OCI-LY7 (cell line): ENCODE measurements around the gene LGI2. TPM values are rescaled to one million over a fixed set of nuclear protein-coding genes. Genes with fewer than 3 reads are reported as not detected.

Source experiments
- BruUV-seq: library from RNA; stranded (reverse); fragments of 400-500 nt; replicated peaks from 2 replicates; lab custom pipeline; 2021; lab: Mats Ljungman, UMichigan
- CTCF ChIA-PET: fragments of 300-600 bp; sonication (Branson Sonifier 250); formaldehyde crosslinking; loops from one replicate; lab custom pipeline; 2022; ENCODE audit warnings: antibody characterized with exemption; ENCODE audit not compliant: unreplicated experiment; lab: Charles Lee
- POLR2A ChIA-PET: fragments of 300-600 bp; sonication (Branson Sonifier 250); formaldehyde crosslinking; loops from one replicate; lab custom pipeline; 2022; ENCODE audit warnings: antibody characterized with exemption; lab: Charles Lee
- DNase-seq: peaks from one replicate; pipeline ENCODE4 v3.0.0-alpha.2; 2015; ENCODE audit warnings: low spot score
- H2AFZ ChIP-seq: fragments of 200-600 bp; sonication (generic), shearing (Covaris generic); 2 replicates; pipeline ENCODE4 v1.6.1; 2014; ENCODE audit warnings: mild to moderate bottlenecking, antibody characterized with exemption, low read length, moderate library complexity
- H3K27ac ChIP-seq: fragments of 200-600 bp; sonication (generic); 2 replicates; pipeline ENCODE4 v1.5.1; 2014; ENCODE audit warnings: mixed run types, low read depth, mild to moderate bottlenecking, moderate library complexity, low read length, inconsistent platforms; ENCODE audit not compliant: poor library complexity, severe bottlenecking
- H3K36me3 ChIP-seq: fragments of 200-600 bp; sonication (generic); 2 replicates; pipeline ENCODE4 v1.6.1; 2014; ENCODE audit warnings: mild to moderate bottlenecking, antibody characterized with exemption, low read length, moderate library complexity, mixed read lengths; ENCODE audit not compliant: insufficient read depth
- H3K4me1 ChIP-seq: fragments of 200-600 bp; sonication (generic); 2 replicates; pipeline ENCODE4 v1.5.1; 2014; ENCODE audit warnings: mild to moderate bottlenecking, low read length; ENCODE audit not compliant: insufficient read depth, poor library complexity, severe bottlenecking
- H3K4me2 ChIP-seq: fragments of 200-600 bp; sonication (generic); 2 replicates; pipeline ENCODE4 v1.6.1; 2014; ENCODE audit warnings: mild to moderate bottlenecking, low read length
- H3K4me3 ChIP-seq: fragments of 200-600 bp; sonication (generic); 2 replicates; pipeline ENCODE4 v1.5.1; 2014; ENCODE audit warnings: mild to moderate bottlenecking, low read depth, low read length; ENCODE audit not compliant: poor library complexity, severe bottlenecking
- H3K79me2 ChIP-seq: fragments of 200-600 bp; sonication (generic); 2 replicates; pipeline ENCODE4 v1.6.1; 2016; ENCODE audit warnings: low read depth, mild to moderate bottlenecking, low read length, moderate library complexity, mixed read lengths; ENCODE audit not compliant: insufficient read depth
- H3K9me2 ChIP-seq: fragments of 200-600 bp; sonication (generic); 2 replicates; pipeline ENCODE4 v1.6.1; 2016; ENCODE audit warnings: mild to moderate bottlenecking, low read length, mixed read lengths; ENCODE audit not compliant: insufficient read depth
- H3K9me3 ChIP-seq: fragments of 200-600 bp; sonication (generic); 2 replicates; pipeline ENCODE4 v1.6.1; 2014; ENCODE audit warnings: mild to moderate bottlenecking, mixed run types, low read length, mixed read lengths
- H4K20me1 ChIP-seq: fragments of 200-600 bp; sonication (generic); 2 replicates; pipeline ENCODE4 v1.6.1; 2014; ENCODE audit warnings: mild to moderate bottlenecking, antibody characterized with exemption, low read length, moderate library complexity, mixed read lengths; ENCODE audit not compliant: insufficient read depth
- EZH2phosphoT487 ChIP-seq: fragments of 200-600 bp; sonication (generic); IDR thresholded peaks from 2 replicates; pipeline ENCODE4 v1.6.1; 2018; ENCODE audit warnings: low read depth, borderline replicate concordance, mild to moderate bottlenecking, mixed run types, antibody characterized with exemption, low read length, moderate library complexity, mixed read lengths
- intact Hi-C: fragments of 100-400 bp; cut with micrococcal nuclease; formaldehyde crosslinking; loops from one replicate; pipeline ENCODE4 v1.10.0; 2022; ENCODE audit not compliant: unreplicated experiment
- total RNA-seq, 2 experiments: library from RNA; depleted of rRNA in 1 of 2; stranded (reverse); fragments of >200 nt in 1 of 2; shearing (Covaris generic) in 1 of 2; gene quantifications; 2 replicates each; pipeline ENCODE4 v1.2.3, GENCODE V29; 2014 to 2022
- TF ChIP-seq, protein P1 (sequence below): fragments of 200-600 bp; sonication (generic); conservative IDR thresholded peaks from 2 replicates; pipeline ENCODE4 v1.5.1; 2014; ENCODE audit warnings: mild to moderate bottlenecking, antibody characterized with exemption, low read length, moderate library complexity, mixed read lengths

The LGI2 gene
- total RNA-seq, 2 experiments from 2014 or later: not detected

DNA sequence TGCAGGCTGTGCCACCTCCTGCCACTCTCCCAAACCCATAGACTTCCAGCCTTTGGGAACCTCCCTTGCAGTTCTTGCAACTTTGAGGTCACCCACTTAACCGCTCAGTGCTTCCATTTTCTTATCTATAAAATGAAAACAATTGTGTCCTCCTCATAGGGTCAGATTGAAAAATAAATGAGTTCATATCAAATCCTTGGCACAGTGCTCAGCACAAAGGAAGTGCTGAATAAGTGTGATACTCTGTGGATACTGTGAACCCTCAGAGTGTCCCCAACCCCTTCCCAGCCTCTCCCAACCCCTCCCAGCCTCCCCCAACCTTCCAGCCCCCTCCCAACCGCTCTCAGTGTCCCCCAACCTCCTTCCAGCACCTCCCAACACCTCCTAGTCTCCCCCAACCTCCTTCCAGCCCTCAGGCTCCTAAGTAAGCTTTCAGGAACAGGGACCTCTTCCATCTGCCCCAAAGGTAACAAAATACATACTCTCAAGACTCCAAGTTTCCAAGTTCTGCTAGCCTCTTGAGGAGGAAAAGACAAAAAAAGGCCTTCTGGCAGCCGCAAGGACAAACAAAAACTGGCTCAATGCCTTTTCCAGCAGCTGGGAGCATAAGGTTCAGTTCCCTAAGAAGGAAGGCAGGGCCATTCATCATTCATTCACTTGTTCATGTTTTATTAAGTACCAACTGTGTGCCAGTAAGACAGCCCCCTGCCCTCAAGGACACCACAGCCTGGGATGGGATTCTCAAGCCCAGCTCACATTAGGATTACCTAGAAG, 46.1 kb upstream of the LGI2 start:
- H2AFZ ChIP-seq: no peak overlapping the region
- H3K4me3 ChIP-seq: no peak overlapping the region
- H3K27ac ChIP-seq: no peak overlapping the region
- CTCF ChIA-PET: no interaction called here
- H3K9me3 ChIP-seq: no peaks in the 10 kb centered on the region
- H3K36me3 ChIP-seq: no peaks in the 10 kb centered on the region
- no TSS peak for BruUV-seq
- DNase-seq: no peak
- TF ChIP-seq, protein P1, sequence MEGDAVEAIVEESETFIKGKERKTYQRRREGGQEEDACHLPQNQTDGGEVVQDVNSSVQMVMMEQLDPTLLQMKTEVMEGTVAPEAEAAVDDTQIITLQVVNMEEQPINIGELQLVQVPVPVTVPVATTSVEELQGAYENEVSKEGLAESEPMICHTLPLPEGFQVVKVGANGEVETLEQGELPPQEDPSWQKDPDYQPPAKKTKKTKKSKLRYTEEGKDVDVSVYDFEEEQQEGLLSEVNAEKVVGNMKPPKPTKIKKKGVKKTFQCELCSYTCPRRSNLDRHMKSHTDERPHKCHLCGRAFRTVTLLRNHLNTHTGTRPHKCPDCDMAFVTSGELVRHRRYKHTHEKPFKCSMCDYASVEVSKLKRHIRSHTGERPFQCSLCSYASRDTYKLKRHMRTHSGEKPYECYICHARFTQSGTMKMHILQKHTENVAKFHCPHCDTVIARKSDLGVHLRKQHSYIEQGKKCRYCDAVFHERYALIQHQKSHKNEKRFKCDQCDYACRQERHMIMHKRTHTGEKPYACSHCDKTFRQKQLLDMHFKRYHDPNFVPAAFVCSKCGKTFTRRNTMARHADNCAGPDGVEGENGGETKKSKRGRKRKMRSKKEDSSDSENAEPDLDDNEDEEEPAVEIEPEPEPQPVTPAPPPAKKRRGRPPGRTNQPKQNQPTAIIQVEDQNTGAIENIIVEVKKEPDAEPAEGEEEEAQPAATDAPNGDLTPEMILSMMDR: no peak
- TF ChIP-seq EZH2phosphoT487: no peak
- POLR2A ChIA-PET: interaction anchor here (0.6 to 0.7 kb wide), 3 partner anchors 56 to 1268 kb away, joined by 3 to 4 read pairs (median 3); no protein-coding TSS in a partner anchor
- intact Hi-C loops: no loop called here
- no peaks in the 10 kb centered on the region for H3K9me2 ChIP-seq
- no peaks in the 10 kb centered on the region for H3K4me1 ChIP-seq
- no peak overlapping the region for H3K4me2 ChIP-seq
- no peaks in the 10 kb centered on the region for H4K20me1 ChIP-seq
- H3K79me2 ChIP-seq: no peaks in the 10 kb centered on the region

DNA sequence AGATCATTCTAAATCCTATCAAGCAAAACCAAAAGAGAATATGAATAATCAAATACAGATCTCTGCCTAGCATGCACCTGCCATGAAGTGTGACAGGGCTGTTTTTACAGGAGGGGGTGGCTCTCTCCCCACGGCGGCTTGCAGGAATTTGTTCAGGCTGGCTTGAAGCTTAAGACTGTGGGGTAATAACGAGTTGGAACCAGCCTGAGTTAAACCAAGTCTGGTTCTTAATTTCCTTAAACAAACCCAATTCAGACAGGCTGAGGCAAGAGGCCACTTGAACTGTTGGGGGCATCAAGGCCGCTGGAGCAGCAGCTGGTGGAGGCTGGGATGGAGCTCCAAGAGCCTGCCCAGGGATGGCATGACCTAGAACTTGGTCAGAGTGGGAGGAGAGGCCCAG, 45.1 kb upstream of the LGI2 start:
- H3K27ac ChIP-seq: no peak overlapping the region
- ChIA-PET CTCF (no interaction called here), POLR2A (interaction anchor here (0.7 kb wide), 1 partner anchor 604 kb away, joined by 3 read pairs; no protein-coding TSS in a partner anchor)
- no peak overlapping the region for H2AFZ ChIP-seq
- TF ChIP-seq, protein P1: no peak
- no peak for TF ChIP-seq EZH2phosphoT487
- no peaks in the 10 kb centered on the region for H3K79me2 ChIP-seq
- H4K20me1 ChIP-seq: no peaks in the 10 kb centered on the region
- intact Hi-C loops: no loop called here
- no peaks in the 10 kb centered on the region for H3K9me3 ChIP-seq
- no peak overlapping the region for H3K4me2 ChIP-seq
- no peaks in the 10 kb centered on the region for H3K36me3 ChIP-seq
- no peaks in the 10 kb centered on the region for H3K4me1 ChIP-seq
- DNase-seq: no peak
- H3K4me3 ChIP-seq: no peak overlapping the region
- BruUV-seq: no TSS peak
- H3K9me2 ChIP-seq: no peaks in the 10 kb centered on the region

DNA sequence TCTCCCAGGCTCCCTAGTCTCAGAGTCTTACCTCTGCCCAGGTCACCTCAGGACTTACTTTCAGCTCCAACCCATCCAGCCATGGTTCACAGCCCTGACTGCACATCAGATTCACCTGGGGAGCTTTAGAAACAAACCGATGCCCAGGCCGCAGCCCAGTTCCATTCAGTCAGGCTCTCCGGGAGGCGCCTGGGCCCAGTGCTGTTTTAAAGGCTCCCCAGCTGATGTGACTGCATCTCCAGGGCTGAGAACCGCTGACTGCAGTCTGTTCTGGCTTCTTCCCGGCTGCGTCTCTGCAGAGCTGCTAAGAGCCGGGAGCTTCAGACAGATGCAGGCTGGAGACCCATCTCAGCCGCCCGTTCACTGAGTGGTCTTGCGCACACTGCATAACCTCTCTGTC, 44.4 kb upstream of the LGI2 start:
- no TSS peak for BruUV-seq
- TF ChIP-seq, protein P1: no peak
- no peak for TF ChIP-seq EZH2phosphoT487
- H3K9me3 ChIP-seq: no peaks in the 10 kb centered on the region
- CTCF ChIA-PET: no interaction called here
- no peaks in the 10 kb centered on the region for H3K4me1 ChIP-seq
- H3K36me3 ChIP-seq: no peaks in the 10 kb centered on the region
- H4K20me1 ChIP-seq: no peaks in the 10 kb centered on the region
- H3K27ac ChIP-seq: no peak overlapping the region
- H3K4me2 ChIP-seq: no peak overlapping the region
- no peak overlapping the region for H3K4me3 ChIP-seq
- H3K9me2 ChIP-seq: no peaks in the 10 kb centered on the region
- H3K79me2 ChIP-seq: no peaks in the 10 kb centered on the region
- no peak overlapping the region for H2AFZ ChIP-seq
- DNase-seq: no peak
- POLR2A ChIA-PET: no interaction called here
- intact Hi-C loops: no loop called here
